ENCODE results near the gene CCDC85C.

DNA sequence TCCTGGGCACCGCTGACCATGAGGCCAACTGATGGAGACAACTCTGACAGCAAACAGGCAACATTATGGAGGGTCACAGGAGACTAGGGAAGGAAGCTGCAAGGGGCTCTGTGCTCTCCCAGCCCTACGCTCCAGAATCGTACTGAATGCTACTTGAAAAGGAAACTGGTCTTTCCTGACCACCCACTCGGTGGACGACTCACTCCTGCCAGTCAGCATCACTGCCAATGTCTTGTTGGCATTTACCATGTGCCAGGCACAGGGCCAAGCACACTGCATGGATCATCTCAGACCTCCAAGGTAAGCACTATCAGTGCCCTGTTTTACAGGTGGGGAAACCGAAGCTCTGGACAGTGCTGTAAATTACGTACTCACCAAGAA is 38.0 kb downstream of the CCDC85C start:
- no peak for TF ChIP-seq CTCF (IDR thresholded peaks at IDR 0.05; ENCODE audit: low read depth, low read length, missing input control)
- no peak for TF ChIP-seq JUND (IDR thresholded peaks at IDR 0.05)

All from liver (tissue), 3 donors.